Fibroblast of lung (primary cell): Measurements from ENCODE around the gene ZBTB43. TPM values are rescaled to one million over a fixed set of nuclear protein-coding genes. Genes with fewer than 3 reads are reported as not detected.
"Not testable (repeated sequence)": the region's sequence is repeated elsewhere in the genome, so short reads cannot be mapped to it uniquely, and the experiment has no call there.

Source experiments
- DNase-seq, 2 donors: peaks; one replicate each; pipeline versions ENCODE4 v3.0.0 to v3.0.0-alpha.2; 2010; ENCODE audit warnings: low read depth in 2 of 2
- H2AFZ ChIP-seq: 2 replicates; pipeline ENCODE4 v1.5.1; 2012; ENCODE audit warnings: low read length, control low read depth, inconsistent platforms
- H3K27ac ChIP-seq: 2 replicates; pipeline ENCODE4 v1.5.1; 2011; ENCODE audit warnings: low read length, control low read depth; ENCODE audit not compliant: insufficient read depth
- H3K27me3 ChIP-seq: 2 replicates; pipeline ENCODE4 v1.5.1; 2011; ENCODE audit warnings: mild to moderate bottlenecking, low read length; ENCODE audit not compliant: control insufficient read depth, insufficient read depth
- H3K36me3 ChIP-seq: 2 replicates; pipeline ENCODE4 v1.5.1; 2011; ENCODE audit warnings: low read length; ENCODE audit not compliant: control insufficient read depth, insufficient read depth
- H3K4me1 ChIP-seq: 2 replicates; pipeline ENCODE4 v1.5.1; 2011; ENCODE audit warnings: low read length; ENCODE audit not compliant: control insufficient read depth, insufficient read depth; ENCODE audit errors: extremely low read depth
- H3K4me2 ChIP-seq: 2 replicates; pipeline ENCODE4 v1.5.1; 2011; ENCODE audit warnings: low read length, control low read depth; ENCODE audit not compliant: insufficient read depth; ENCODE audit errors: extremely low read depth
- H3K4me3 ChIP-seq, 4 experiments: fragments of 200-600 bp in 1 of 4; sonication (generic) in 1 of 4; replicated peaks in 1 of 4; 2 replicates each; pipeline ENCODE4 v1.5.1; 2011 to 2016; ENCODE audit warnings: low read length in 4 of 4, low read depth in 3 of 4, mild to moderate bottlenecking in 3 of 4, control low read depth in 2 of 4, inconsistent platforms in 1 of 4, mixed read lengths in 1 of 4; ENCODE audit not compliant: insufficient read depth in 1 of 4; ENCODE audit errors: control extremely low read depth in 1 of 4
- H3K79me2 ChIP-seq: 2 replicates; pipeline ENCODE4 v1.5.1; 2012; ENCODE audit warnings: mild to moderate bottlenecking, low read length, inconsistent platforms; ENCODE audit not compliant: control insufficient read depth, insufficient read depth
- H3K9ac ChIP-seq: 2 replicates; pipeline ENCODE4 v1.5.1; 2011; ENCODE audit warnings: mild to moderate bottlenecking, low read length, control low read depth; ENCODE audit not compliant: insufficient read depth
- H3K9me3 ChIP-seq: 2 replicates; pipeline ENCODE4 v1.5.1; 2012; ENCODE audit warnings: low read depth, low read length; ENCODE audit not compliant: control insufficient read depth, insufficient read depth
- H4K20me1 ChIP-seq: 2 replicates; pipeline ENCODE4 v1.5.1; 2011; ENCODE audit warnings: low read length; ENCODE audit not compliant: control insufficient read depth, insufficient read depth; ENCODE audit errors: extremely low read depth
- EZH2 ChIP-seq: IDR thresholded peaks from 2 replicates; pipeline ENCODE4 v1.5.1; 2012; ENCODE audit warnings: low read length, control low read depth, mild to moderate bottlenecking; ENCODE audit errors: missing control alignments
- polyA plus RNA-seq, 2 donors: library from polyadenylated mRNA; depleted of rRNA in 1 of 2; stranded (reverse) in 1 of 2; unstranded in 1 of 2; fragments of >200 nt; gene quantifications; 2 replicates each; pipeline ENCODE4 v1.2.1, GENCODE V29; 2011 to 2012; ENCODE audit warnings: missing spikeins in 1 of 2
- total RNA-seq: library from RNA; depleted of rRNA; stranded (reverse); fragments of >200 nt; gene quantifications from 2 replicates; pipeline ENCODE4 v1.2.1, GENCODE V29; 2014
- TF ChIP-seq, protein P1 (sequence below), 2 donors: IDR thresholded peaks in 1 of 2; conservative IDR thresholded peaks in 1 of 2; 1 replicate in 1 of 2; 2 replicates in 1 of 2; pipeline ENCODE4 v1.5.1; 2011 to 2012; ENCODE audit warnings: low read length in 2 of 2, control low read depth in 1 of 2, inconsistent platforms in 1 of 2, low read depth in 1 of 2, mild to moderate bottlenecking in 1 of 2

ZBTB43 gene
- total and polyA plus RNA-seq, 2 donors (not counting 1 experiment from before 2014, with no cell fraction given) = 6.8 to 12.6 TPM

DNA sequence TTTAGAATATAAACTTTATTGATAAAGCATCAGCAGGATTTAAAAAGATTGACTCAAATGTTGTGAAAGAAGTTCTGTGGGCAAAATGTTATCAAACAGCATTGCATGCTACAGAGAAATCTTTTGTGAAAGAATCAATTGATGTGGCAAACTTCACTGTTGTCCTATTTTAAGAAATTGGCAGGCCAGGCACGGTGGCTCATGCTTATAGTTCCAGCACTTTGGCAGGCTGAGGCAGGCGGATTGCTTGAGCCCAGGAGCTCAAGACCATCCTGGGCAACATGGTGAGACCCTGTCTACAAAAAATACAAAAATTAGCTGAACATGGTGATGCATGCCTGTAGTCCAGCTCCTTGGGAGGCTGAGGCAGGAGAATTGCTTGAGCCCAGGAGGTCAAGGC lies 17.4 kb downstream of the ZBTB43 start:
- no peaks in the 10 kb centered on the region for H3K9me3 ChIP-seq
- TF ChIP-seq, protein P1, sequence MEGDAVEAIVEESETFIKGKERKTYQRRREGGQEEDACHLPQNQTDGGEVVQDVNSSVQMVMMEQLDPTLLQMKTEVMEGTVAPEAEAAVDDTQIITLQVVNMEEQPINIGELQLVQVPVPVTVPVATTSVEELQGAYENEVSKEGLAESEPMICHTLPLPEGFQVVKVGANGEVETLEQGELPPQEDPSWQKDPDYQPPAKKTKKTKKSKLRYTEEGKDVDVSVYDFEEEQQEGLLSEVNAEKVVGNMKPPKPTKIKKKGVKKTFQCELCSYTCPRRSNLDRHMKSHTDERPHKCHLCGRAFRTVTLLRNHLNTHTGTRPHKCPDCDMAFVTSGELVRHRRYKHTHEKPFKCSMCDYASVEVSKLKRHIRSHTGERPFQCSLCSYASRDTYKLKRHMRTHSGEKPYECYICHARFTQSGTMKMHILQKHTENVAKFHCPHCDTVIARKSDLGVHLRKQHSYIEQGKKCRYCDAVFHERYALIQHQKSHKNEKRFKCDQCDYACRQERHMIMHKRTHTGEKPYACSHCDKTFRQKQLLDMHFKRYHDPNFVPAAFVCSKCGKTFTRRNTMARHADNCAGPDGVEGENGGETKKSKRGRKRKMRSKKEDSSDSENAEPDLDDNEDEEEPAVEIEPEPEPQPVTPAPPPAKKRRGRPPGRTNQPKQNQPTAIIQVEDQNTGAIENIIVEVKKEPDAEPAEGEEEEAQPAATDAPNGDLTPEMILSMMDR (conservative IDR thresholded peaks at IDR 0.05 in 1 of 2, IDR thresholded peaks at IDR 0.05 in 1 of 2; ENCODE audit: low read depth in 1 of 2, low read length in 2 of 2) = no peak
- no peak for TF ChIP-seq EZH2
- no peak overlapping the region for H3K4me3 ChIP-seq
- no peak overlapping the region for H3K4me2 ChIP-seq
- no peak overlapping the region for H3K27ac ChIP-seq
- no peaks in the 10 kb centered on the region for H3K4me1 ChIP-seq
- no peaks in the 10 kb centered on the region for H4K20me1 ChIP-seq
- H3K9ac ChIP-seq = no peak overlapping the region
- peaks cover 16% of the 10 kb centered on the region for H3K79me2 ChIP-seq
- no peak for DNase-seq
- no peak overlapping the region for H2AFZ ChIP-seq
- H3K36me3 ChIP-seq = no peaks in the 10 kb centered on the region
- H3K27me3 ChIP-seq = no peaks in the 10 kb centered on the region

DNA sequence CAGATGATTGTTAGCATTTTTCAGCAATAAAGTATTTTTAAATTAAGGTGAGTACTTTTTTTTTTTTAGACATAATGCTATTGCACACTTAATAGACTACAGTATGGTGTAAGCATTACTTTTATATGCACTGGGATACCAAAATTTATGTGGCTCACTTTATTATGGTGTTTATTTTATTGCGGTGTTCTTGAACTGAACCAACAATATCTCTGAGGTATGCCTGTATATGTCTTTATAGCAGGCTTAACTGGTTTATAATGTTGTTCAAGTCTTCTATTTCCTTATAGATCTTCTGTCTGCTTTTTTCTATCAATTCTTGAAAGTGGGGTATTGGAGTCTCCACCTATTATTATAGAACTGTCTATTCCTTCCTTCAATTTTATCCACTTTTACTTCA lies 18.0 kb downstream of the ZBTB43 start:
- DNase-seq = no peak
- no peak overlapping the region for H3K9ac ChIP-seq
- no peak overlapping the region for H3K27ac ChIP-seq

DNA sequence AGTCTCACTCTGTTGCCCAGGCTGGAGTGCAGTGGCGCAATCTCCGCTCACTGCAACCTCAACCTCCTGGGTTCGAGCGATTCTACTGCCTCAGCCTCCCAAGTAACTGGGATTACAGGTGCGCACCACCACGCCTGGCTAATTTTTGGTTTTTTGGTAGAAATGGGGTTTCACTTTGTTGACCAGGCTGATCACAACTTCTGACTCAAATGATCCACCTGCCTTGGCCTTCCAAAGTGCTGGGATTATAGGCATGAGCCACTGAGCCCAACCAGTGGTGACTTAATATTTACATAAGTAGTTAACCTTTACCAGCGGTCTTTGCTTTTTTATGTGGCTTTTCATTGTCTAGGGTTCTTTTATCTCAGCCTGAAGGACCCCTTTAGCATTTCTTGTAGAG lies 19.2 kb downstream of the ZBTB43 start:
- not testable (repeated sequence) for H3K4me3 ChIP-seq, H3K79me2 ChIP-seq, H4K20me1 ChIP-seq, H3K9me3 ChIP-seq, DNase-seq, H3K4me1 ChIP-seq, H3K4me2 ChIP-seq, H3K27ac ChIP-seq, H3K27me3 ChIP-seq, H3K36me3 ChIP-seq, H2AFZ ChIP-seq, H3K9ac ChIP-seq

More for the DNA sequence above, 18.0 kb downstream of the ZBTB43 start:
- no peak for TF ChIP-seq EZH2
- TF ChIP-seq, protein P1 (conservative IDR thresholded peaks at IDR 0.05 in 1 of 2, IDR thresholded peaks at IDR 0.05 in 1 of 2; ENCODE audit: low read depth in 1 of 2, low read length in 2 of 2) = no peak
- H2AFZ ChIP-seq = no peak overlapping the region
- peaks cover 16% of the 10 kb centered on the region for H3K79me2 ChIP-seq
- H3K27me3 ChIP-seq = no peaks in the 10 kb centered on the region
- H4K20me1 ChIP-seq = no peaks in the 10 kb centered on the region
- H3K9me3 ChIP-seq = no peaks in the 10 kb centered on the region
- H3K4me1 ChIP-seq = no peaks in the 10 kb centered on the region
- H3K36me3 ChIP-seq = no peaks in the 10 kb centered on the region
- H3K4me2 ChIP-seq = no peak overlapping the region
- no peak overlapping the region for H3K4me3 ChIP-seq
